CD4-positive, alpha-beta memory T cell (primary cell): ENCODE data around the gene SMNDC1. TPM values are rescaled to one million over a fixed set of nuclear protein-coding genes. Genes with fewer than 3 reads are reported as not detected.

Experiments used
- CTCF ChIA-PET: fragments of 350-600 bp; sonication (Branson Sonifier 250); formaldehyde crosslinking; loops from one replicate; lab custom pipeline; 2021; ENCODE audit warnings: inconsistent platforms; ENCODE audit not compliant: partially characterized antibody; lab: Charles Lee
- POLR2A ChIA-PET: fragments of 350-600 bp; sonication (Branson Sonifier 250); formaldehyde crosslinking; loops from one replicate; lab custom pipeline; 2021; ENCODE audit not compliant: partially characterized antibody; lab: Charles Lee
- DNase-seq, 5 donors: peaks; one replicate each; pipeline versions ENCODE4 v3.0.0 to v3.0.0-alpha.2; 2020 to 2022; ENCODE audit warnings: mixed read lengths in 1 of 5
- H3K27ac ChIP-seq: one replicate; pipeline ENCODE4 v1.7.0; 2013; ENCODE audit warnings: low read depth, low read length
- H3K27me3 ChIP-seq: 2 replicates; pipeline ENCODE4 v1.7.0; 2013; ENCODE audit warnings: mild to moderate bottlenecking, low read length, moderate library complexity; ENCODE audit not compliant: insufficient read depth
- H3K36me3 ChIP-seq: 2 replicates; pipeline ENCODE4 v1.7.0; 2013; ENCODE audit warnings: mild to moderate bottlenecking, low read length, moderate library complexity; ENCODE audit not compliant: insufficient read depth
- H3K4me1 ChIP-seq: 2 replicates; pipeline ENCODE4 v1.7.0; 2013; ENCODE audit warnings: mild to moderate bottlenecking, low read length, moderate library complexity; ENCODE audit not compliant: insufficient read depth
- H3K4me3 ChIP-seq, 2 donors: one replicate each; pipeline ENCODE4 v1.7.0; 2013; ENCODE audit warnings: low read length in 2 of 2, mild to moderate bottlenecking in 1 of 2
- H3K9me3 ChIP-seq, 2 donors: one replicate each; pipeline ENCODE4 v1.7.0; 2013; ENCODE audit warnings: low read length in 2 of 2, control low read depth in 1 of 2; ENCODE audit not compliant: control insufficient read depth in 1 of 2
- H3K27ac Mint-ChIP-seq, 7 donors: one replicate each; pipeline ENCODE4 v1.8.0; 2020 to 2021; ENCODE audit warnings: mixed read lengths in 7 of 7, mild to moderate bottlenecking in 6 of 7, inconsistent platforms in 3 of 7, moderate library complexity in 3 of 7
- H3K27me3 Mint-ChIP-seq, 2 donors: one replicate each; pipeline ENCODE4 v1.8.0; 2020 to 2021; ENCODE audit warnings: mixed read lengths in 2 of 2
- H3K36me3 Mint-ChIP-seq, 2 donors: one replicate each; pipeline ENCODE4 v1.8.0; 2020 to 2021; ENCODE audit warnings: mixed read lengths in 2 of 2, inconsistent platforms in 1 of 2, mild to moderate bottlenecking in 1 of 2
- H3K4me1 Mint-ChIP-seq, 4 donors: one replicate each; pipeline ENCODE4 v1.8.0; 2020 to 2021; ENCODE audit warnings: mixed read lengths in 4 of 4, mild to moderate bottlenecking in 1 of 4
- H3K4me3 Mint-ChIP-seq, 8 donors: one replicate each; pipeline ENCODE4 v1.8.0; 2020 to 2021; ENCODE audit warnings: mixed read lengths in 8 of 8, mild to moderate bottlenecking in 7 of 8, moderate library complexity in 6 of 8, inconsistent platforms in 3 of 8
- H3K9me3 Mint-ChIP-seq, 8 donors: one replicate each; pipeline ENCODE4 v1.8.0; 2020 to 2021; ENCODE audit warnings: mixed read lengths in 8 of 8, mild to moderate bottlenecking in 5 of 8, inconsistent platforms in 3 of 8, moderate library complexity in 1 of 8
- intact Hi-C: fragments of 100-400 bp; cut with micrococcal nuclease; formaldehyde crosslinking; loops from one replicate; pipeline ENCODE4 v1.15.1; 2023
- polyA plus RNA-seq, 2 donors: library from polyadenylated mRNA; unstranded; fragments of 300-500 nt; fragmentation: Illumina TruSeq; gene quantifications; one replicate each; pipeline ENCODE4 v1.2.3, GENCODE V29; 2021
- total RNA-seq, 2 experiments: library from RNA; stranded (reverse); gene quantifications; one replicate each; pipeline ENCODE4 v1.2.3, GENCODE V29; 2021

SMNDC1 gene
- total and polyA plus RNA-seq, 4 experiments from 2014 or later, result 11.3 to 39.3 (median 30.8) TPM

- H3K4me1 Mint-ChIP-seq, result peaks cover 22 to 48% (median 35%) of the 10 kb centered on the region in 4 donors
- ChIA-PET POLR2A (interaction anchor here (0.6 to 1.5 kb wide), 5 partner anchors 14 to 34 kb away, joined by 3 to 6 read pairs (median 3); no protein-coding TSS in a partner anchor), CTCF (interaction anchor here (1.4 kb wide), 2 partner anchors 12 to 34 kb away, joined by 3 read pairs; no protein-coding TSS in a partner anchor)
- no peak overlapping the region for H3K27ac ChIP-seq
- no peaks in the 10 kb centered on the region for H3K27me3 Mint-ChIP-seq
- H3K36me3 ChIP-seq, result peaks cover 9% of the 10 kb centered on the region
- peaks cover 0 to 11% (median 0%) of the 10 kb centered on the region in 8 donors for H3K9me3 Mint-ChIP-seq
- no peak overlapping the region for H3K4me3 ChIP-seq
- peaks cover 33 to 43% of the 10 kb centered on the region in 2 donors for H3K36me3 Mint-ChIP-seq
- H3K27ac Mint-ChIP-seq, result peak overlapping the region in 3 of 7 donors; percentile 0 to 74 (median 63)
- intact Hi-C loops, result loop anchor here (2.0 to 5.0 kb wide), 2 partner anchors 13 to 34 kb away; partner anchors contain the start of gene MXI1
- H3K4me3 Mint-ChIP-seq, result peak overlapping the region in 7 of 8 donors; percentile 12 to 83 (median 70)
- no peaks in the 10 kb centered on the region for H3K27me3 ChIP-seq
- DNase-seq, result no peak
- H3K4me1 ChIP-seq, result peaks cover 28% of the 10 kb centered on the region
- no peaks in the 10 kb centered on the region for H3K9me3 ChIP-seq
Observed at GRCh38 chr10:110241407-110241806, 63.3 kb downstream of the SMNDC1 start.

Other genes with a start within 250 kb of the SMNDC1 start
- gene MXI1, start 97.3 kb downstream of the SMNDC1 start, total RNA-seq, result 10 to 100 TPM; 49.7 to 56.6 TPM
- 10 to 100 TPM; 32.1 to 54.6 TPM for gene MXI1, start 97.3 kb downstream of the SMNDC1 start, polyA plus RNA-seq
- 1 to 10 TPM; 3.5 to 3.8 TPM for gene DUSP5, start 193.0 kb upstream of the SMNDC1 start, total RNA-seq
- 10 to 100 TPM; 10.6 to 33.7 TPM for gene DUSP5, start 193.0 kb upstream of the SMNDC1 start, polyA plus RNA-seq